Fibroblast of the aortic adventitia (primary cell): ENCODE results near the gene ARMC5. TPM values are rescaled to one million over a fixed set of nuclear protein-coding genes. Genes with fewer than 3 reads are reported as not detected.
"Not testable (repeated sequence)": the region's sequence is repeated elsewhere in the genome, so short reads cannot be mapped to it uniquely, and the experiment has no call there.

ENCODE experiments used
- DNase-seq: peaks from one replicate; pipeline ENCODE4 v3.0.0-alpha.2; 2010; ENCODE audit warnings: low read depth
- H3K4me3 ChIP-seq: 2 replicates; pipeline ENCODE4 v1.5.1; 2011; ENCODE audit warnings: low read depth, mild to moderate bottlenecking, control low read depth, low read length, moderate library complexity
- total RNA-seq: library from RNA; depleted of rRNA; stranded (reverse); fragments of >200 nt; gene quantifications from 2 replicates; pipeline ENCODE4 v1.2.3, GENCODE V29; 2012; ENCODE audit warnings: low replicate concordance
- TF ChIP-seq, protein P1 (sequence below): IDR thresholded peaks from 2 replicates; pipeline ENCODE4 v1.5.1; 2011; ENCODE audit warnings: mild to moderate bottlenecking, low read length, control low read depth, inconsistent platforms; ENCODE audit not compliant: insufficient read depth

ARMC5 gene
- total RNA-seq, 1 donor, result 7.4 TPM

DNA sequence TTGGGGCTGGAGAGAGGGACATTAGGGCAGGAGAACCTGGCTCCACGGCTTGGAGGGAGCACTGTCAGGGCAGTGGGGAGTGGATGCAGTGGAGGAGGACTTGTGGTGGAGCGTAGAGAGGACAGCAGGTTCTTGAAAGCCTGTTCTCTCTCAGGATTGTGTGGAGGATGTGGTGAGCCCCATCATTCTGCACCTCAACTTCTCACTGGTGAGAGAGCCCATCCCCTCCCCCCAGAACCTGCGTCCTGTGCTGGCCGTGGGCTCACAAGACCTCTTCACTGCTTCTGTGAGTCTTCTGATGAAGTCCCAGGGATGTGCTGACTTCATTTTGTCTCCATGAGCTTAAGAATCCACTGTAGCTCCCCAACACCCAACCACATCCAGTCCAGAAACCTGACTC is 44.6 kb upstream of the ARMC5 start:
- no peak overlapping the region for H3K4me3 ChIP-seq
- TF ChIP-seq, protein P1, sequence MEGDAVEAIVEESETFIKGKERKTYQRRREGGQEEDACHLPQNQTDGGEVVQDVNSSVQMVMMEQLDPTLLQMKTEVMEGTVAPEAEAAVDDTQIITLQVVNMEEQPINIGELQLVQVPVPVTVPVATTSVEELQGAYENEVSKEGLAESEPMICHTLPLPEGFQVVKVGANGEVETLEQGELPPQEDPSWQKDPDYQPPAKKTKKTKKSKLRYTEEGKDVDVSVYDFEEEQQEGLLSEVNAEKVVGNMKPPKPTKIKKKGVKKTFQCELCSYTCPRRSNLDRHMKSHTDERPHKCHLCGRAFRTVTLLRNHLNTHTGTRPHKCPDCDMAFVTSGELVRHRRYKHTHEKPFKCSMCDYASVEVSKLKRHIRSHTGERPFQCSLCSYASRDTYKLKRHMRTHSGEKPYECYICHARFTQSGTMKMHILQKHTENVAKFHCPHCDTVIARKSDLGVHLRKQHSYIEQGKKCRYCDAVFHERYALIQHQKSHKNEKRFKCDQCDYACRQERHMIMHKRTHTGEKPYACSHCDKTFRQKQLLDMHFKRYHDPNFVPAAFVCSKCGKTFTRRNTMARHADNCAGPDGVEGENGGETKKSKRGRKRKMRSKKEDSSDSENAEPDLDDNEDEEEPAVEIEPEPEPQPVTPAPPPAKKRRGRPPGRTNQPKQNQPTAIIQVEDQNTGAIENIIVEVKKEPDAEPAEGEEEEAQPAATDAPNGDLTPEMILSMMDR, result no peak
- no peak for DNase-seq

DNA sequence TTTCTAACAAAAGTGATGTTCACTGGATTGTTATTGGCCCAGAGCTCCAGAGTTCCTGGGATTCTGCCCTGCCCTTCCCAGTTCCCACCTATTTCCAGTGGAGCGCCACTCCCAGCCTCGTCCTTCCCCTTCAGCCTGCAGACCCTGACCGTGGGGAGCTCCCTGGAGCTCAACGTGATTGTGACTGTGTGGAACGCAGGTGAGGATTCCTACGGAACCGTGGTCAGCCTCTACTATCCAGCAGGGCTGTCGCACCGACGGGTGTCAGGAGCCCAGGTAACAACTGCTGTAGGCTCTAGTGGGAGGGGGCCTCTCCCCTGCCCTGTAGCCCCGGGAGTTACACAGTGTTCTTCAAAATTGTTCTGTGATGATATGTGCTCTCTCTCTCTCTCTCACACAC is 42.9 kb upstream of the ARMC5 start:
- TF ChIP-seq, protein P1, result no peak
- H3K4me3 ChIP-seq, result no peak overlapping the region
- DNase-seq, result no peak

DNA sequence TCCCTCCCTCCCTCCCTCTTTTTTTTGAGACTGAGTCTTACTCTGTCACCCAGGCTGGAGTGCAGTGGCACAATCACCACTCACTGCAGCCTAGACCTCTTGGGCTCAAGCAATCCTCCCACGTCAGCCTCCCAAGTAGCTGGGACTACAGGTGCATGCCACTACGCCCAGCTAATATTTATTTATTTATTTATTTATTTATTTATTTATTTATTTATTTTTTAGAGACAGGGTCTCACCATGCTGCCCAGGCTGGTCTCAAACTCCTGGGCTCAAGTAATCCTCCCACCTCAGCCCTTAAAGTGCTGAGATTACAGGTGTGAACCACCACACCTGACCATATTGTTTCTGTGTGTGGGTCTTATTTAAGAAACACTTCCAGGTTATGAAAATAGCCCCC is 42.3 kb upstream of the ARMC5 start:
- not testable (repeated sequence) for DNase-seq

DNA sequence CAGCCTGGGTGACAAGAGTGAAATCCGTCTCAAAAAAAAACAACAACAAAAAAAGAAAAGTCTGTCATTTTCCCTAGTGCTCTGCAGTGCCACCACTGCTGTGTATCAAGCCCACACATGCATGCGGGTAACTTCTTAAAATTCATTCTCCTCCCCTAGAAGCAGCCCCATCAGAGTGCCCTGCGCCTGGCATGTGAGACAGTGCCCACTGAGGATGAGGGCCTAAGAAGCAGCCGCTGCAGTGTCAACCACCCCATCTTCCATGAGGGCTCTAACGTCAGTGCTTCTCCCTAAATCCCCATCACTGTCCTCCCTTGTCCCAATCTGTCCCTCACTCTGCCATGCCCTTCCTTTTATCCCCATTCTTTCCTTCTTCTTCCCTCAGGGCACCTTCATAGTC is 41.4 kb upstream of the ARMC5 start:
- DNase-seq, result no peak
- TF ChIP-seq, protein P1, result no peak
- no peak overlapping the region for H3K4me3 ChIP-seq

More for the DNA sequence above, 42.3 kb upstream of the ARMC5 start:
- not testable (repeated sequence) for H3K4me3 ChIP-seq

DNA sequence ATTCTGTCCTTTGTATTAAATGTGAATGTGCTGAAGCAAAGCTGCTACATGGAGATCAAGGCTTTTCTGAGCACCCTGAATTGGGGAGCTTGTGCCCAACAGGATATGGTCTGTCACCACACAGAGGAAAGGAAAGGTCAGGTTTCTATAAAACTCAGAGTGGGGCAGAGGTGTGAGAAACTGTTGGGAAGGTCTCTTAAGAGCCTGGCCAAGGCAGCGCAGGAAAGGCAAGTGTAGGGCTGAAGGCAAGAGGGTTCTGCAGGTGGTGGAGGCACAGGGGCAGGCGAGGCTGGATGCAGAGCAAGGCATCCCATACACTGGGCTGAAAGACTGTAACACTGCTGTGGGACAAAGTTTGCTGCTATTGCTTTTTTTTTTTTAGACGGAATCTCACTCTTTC is 39.3 kb upstream of the ARMC5 start:
- DNase-seq, result no peak
- H3K4me3 ChIP-seq, result no peak overlapping the region
- TF ChIP-seq, protein P1, result no peak

DNA sequence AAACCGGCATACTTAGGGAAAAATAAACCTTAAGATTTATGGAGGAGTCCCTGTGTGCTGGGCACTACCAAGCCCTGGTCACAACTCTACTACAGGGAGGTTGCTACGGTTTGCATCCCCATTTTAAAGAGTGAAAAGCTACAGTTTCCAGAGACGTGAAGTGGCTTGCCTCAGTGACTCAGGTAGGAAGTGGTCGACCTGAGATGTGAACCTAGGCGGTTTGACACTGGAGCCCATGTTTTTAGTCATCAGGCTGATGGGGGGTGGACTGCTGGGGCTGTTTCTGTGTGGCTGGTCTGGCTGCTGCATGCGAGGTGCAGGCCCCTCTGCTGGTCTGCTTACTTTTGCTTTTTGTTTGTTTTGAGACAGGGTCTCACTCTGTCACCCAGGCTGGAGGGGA is 37.7 kb upstream of the ARMC5 start:
- no peak for DNase-seq
- TF ChIP-seq, protein P1, result no peak
- no peak overlapping the region for H3K4me3 ChIP-seq

DNA sequence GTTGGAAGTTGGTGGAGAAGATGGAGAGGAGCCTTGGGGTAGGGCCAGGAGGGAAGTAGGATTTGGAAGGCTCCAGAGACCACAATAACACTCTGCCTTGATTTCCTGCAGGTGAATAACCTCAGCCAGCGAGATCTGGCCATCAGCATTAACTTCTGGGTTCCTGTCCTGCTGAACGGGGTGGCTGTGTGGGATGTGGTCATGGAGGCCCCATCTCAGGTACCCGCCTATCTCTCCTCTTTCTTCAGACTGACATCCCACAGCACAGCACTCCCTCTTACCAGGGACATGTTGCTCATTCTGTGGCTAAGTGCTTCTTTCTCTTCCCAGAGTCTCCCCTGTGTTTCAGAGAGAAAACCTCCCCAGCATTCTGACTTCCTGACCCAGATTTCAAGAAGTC is 36.1 kb upstream of the ARMC5 start:
- no peak overlapping the region for H3K4me3 ChIP-seq
- TF ChIP-seq, protein P1, result no peak
- no peak for DNase-seq
